GM21723 (cell line): ENCODE measurements around the gene MED12L.
"Not testable (repeated sequence)": the region's sequence is repeated elsewhere in the genome, so short reads cannot be mapped to it uniquely, and the experiment has no call there.

ENCODE experiments used
- ATAC-seq: cut with Tn5 transposase; IDR thresholded peaks from one replicate; pipeline ENCODE4 v1.9.1; 2021; ENCODE audit warnings: mild to moderate bottlenecking, moderate library complexity; ENCODE audit not compliant: unreplicated experiment

The MED12L gene

GRCh38 chr3:151230646-151231045 is 145.2 kb downstream of the MED12L start:
- ATAC-seq, result peak; percentile 55

GRCh38 chr3:151232403-151232802 is 146.9 kb downstream of the MED12L start:
- not testable (repeated sequence) for ATAC-seq

- ATAC-seq, result no peak
Measured at GRCh38 chr3:151232991-151233390, 147.5 kb downstream of the MED12L start.

- ATAC-seq, result no peak
Measured at GRCh38 chr3:151234825-151235224, 149.4 kb downstream of the MED12L start.

- no peak for ATAC-seq
Measured at GRCh38 chr3:151236316-151236715, 150.9 kb downstream of the MED12L start.

GRCh38 chr3:151236736-151237135 is 151.3 kb downstream of the MED12L start:
- ATAC-seq, result no peak

GRCh38 chr3:151242006-151242405 is 156.5 kb downstream of the MED12L start:
- ATAC-seq, result not testable (repeated sequence)

- ATAC-seq, result no peak
Measured at GRCh38 chr3:151248772-151249337, 163.4 kb downstream of the MED12L start.

- no peak for ATAC-seq
Measured at GRCh38 chr3:151256749-151257148, 171.3 kb downstream of the MED12L start.

GRCh38 chr3:151259664-151260063 is 174.2 kb downstream of the MED12L start:
- no peak for ATAC-seq

GRCh38 chr3:151262871-151263525 is 177.5 kb downstream of the MED12L start:
- ATAC-seq, result no peak

- no peak for ATAC-seq
Measured at GRCh38 chr3:151264605-151265004, 179.1 kb downstream of the MED12L start.

- ATAC-seq, result no peak
Measured at GRCh38 chr3:151265166-151265565, 179.7 kb downstream of the MED12L start.

- ATAC-seq, result peak; percentile 96
Measured at GRCh38 chr3:151265866-151266265, 180.4 kb downstream of the MED12L start.

- ATAC-seq, result no peak
Measured at GRCh38 chr3:151267066-151267465, 181.6 kb downstream of the MED12L start.

GRCh38 chr3:151268267-151269235 is 183.1 kb downstream of the MED12L start:
- peak; percentile 67 for ATAC-seq

GRCh38 chr3:151269631-151270030 is 184.2 kb downstream of the MED12L start:
- ATAC-seq, result no peak

- ATAC-seq, result no peak
Measured at GRCh38 chr3:151275091-151275490, 189.6 kb downstream of the MED12L start.

GRCh38 chr3:151276038-151276686 is 190.7 kb downstream of the MED12L start:
- peak; percentile 2 for ATAC-seq

GRCh38 chr3:151276687-151277042 is 191.2 kb downstream of the MED12L start:
- peak; percentile 77 for ATAC-seq

- ATAC-seq, result no peak
Measured at GRCh38 chr3:151278230-151278629, 192.8 kb downstream of the MED12L start, which contains the start of gene P2RY14. Gene P2RY14, minus strand, starts transcription at chr3:151278542. Its CDS starts 64,226 bp downstream, at chr3:151214316.
